Lung (tissue), 12 donors: ENCODE results near the gene LRTM2. TPM values are rescaled to one million over a fixed set of nuclear protein-coding genes. Genes with fewer than 3 reads are reported as not detected.

Experiments
- ATAC-seq: fragments of 200-7000 bp; cut with Tn5 transposase; one replicate; pipeline ENCODE4 v1.9.1; 2020; ENCODE audit warnings: moderate number of reproducible peaks; ENCODE audit not compliant: insufficient read depth, low FRiP score
- DNase-seq, 3 donors: peaks; one replicate each; pipeline ENCODE4 v3.0.0-alpha.2; 2013 to 2017
- H3K27ac ChIP-seq, 2 donors: one replicate each; pipeline ENCODE4 v1.5.1; 2013; ENCODE audit warnings: mild to moderate bottlenecking in 2 of 2, moderate library complexity in 2 of 2, control low read depth in 1 of 2, inconsistent platforms in 1 of 2, low read depth in 1 of 2, low read length in 1 of 2
- H3K27me3 ChIP-seq, 3 donors: one replicate each; pipeline ENCODE4 v1.5.1; 2013; ENCODE audit warnings: low read length in 2 of 3; ENCODE audit not compliant: control insufficient read depth in 3 of 3, insufficient read depth in 3 of 3
- H3K36me3 ChIP-seq, 4 donors: one replicate each; pipeline ENCODE4 v1.5.1; 2013; ENCODE audit warnings: low read length in 4 of 4, mild to moderate bottlenecking in 1 of 4, moderate library complexity in 1 of 4; ENCODE audit not compliant: control insufficient read depth in 4 of 4, insufficient read depth in 4 of 4
- H3K4me1 ChIP-seq, 5 donors: one replicate each; pipeline ENCODE4 v1.5.1; 2013; ENCODE audit warnings: low read length in 5 of 5, mild to moderate bottlenecking in 2 of 5, moderate library complexity in 1 of 5; ENCODE audit not compliant: control insufficient read depth in 5 of 5, insufficient read depth in 5 of 5
- H3K4me3 ChIP-seq: one replicate; pipeline ENCODE4 v1.5.1; 2013; ENCODE audit warnings: mild to moderate bottlenecking, control low read depth, moderate library complexity
- H3K9ac ChIP-seq, 2 donors: one replicate each; pipeline ENCODE4 v1.5.1; 2013; ENCODE audit warnings: low read length in 2 of 2, control low read depth in 1 of 2; ENCODE audit not compliant: insufficient read depth in 1 of 2
- H3K9me3 ChIP-seq, 4 donors: one replicate each; pipeline ENCODE4 v1.5.1; 2013; ENCODE audit warnings: low read length in 3 of 4, mild to moderate bottlenecking in 1 of 4, moderate library complexity in 1 of 4; ENCODE audit not compliant: control insufficient read depth in 4 of 4, insufficient read depth in 3 of 4
- WGBS, 2 donors: extraction: QIAGEN DNeasy Blood & Tissue Kit; methylation state at CpG; one replicate each; pipeline ENCODE4 v1.1.7; 2013; 5-methylcytosine and 5-hydroxymethylcytosine counted together
- polyA plus RNA-seq, 2 donors: library from polyadenylated mRNA; stranded (reverse); fragments of 200-250 nt; gene quantifications; one replicate each; pipeline ENCODE4 v1.2.1, GENCODE V29; 2013
- total RNA-seq, 2 donors: library from RNA; depleted of rRNA in 1 of 2; stranded (reverse); fragments of >200 nt in 1 of 2; gene quantifications; one replicate each; pipeline ENCODE4 v1.2.1, GENCODE V29; 2014 to 2021
- TF ChIP-seq, protein P1 (sequence below): IDR thresholded peaks from 2 replicates; pipeline ENCODE4 v1.5.1; 2012; ENCODE audit warnings: mild to moderate bottlenecking; ENCODE audit errors: control extremely low read depth, extremely low read depth
- donor health status: control.
- donor health status: control.
- donor health status: Bipolar disorder and iron deficiency.
- donor health status: healthy.
- donor health status: DM: yes; HTN: yes; CAD: no.

The LRTM2 gene
- total and polyA plus RNA-seq, 4 donors = 0.01 to 0.06 TPM; not detected in 2

DNA sequence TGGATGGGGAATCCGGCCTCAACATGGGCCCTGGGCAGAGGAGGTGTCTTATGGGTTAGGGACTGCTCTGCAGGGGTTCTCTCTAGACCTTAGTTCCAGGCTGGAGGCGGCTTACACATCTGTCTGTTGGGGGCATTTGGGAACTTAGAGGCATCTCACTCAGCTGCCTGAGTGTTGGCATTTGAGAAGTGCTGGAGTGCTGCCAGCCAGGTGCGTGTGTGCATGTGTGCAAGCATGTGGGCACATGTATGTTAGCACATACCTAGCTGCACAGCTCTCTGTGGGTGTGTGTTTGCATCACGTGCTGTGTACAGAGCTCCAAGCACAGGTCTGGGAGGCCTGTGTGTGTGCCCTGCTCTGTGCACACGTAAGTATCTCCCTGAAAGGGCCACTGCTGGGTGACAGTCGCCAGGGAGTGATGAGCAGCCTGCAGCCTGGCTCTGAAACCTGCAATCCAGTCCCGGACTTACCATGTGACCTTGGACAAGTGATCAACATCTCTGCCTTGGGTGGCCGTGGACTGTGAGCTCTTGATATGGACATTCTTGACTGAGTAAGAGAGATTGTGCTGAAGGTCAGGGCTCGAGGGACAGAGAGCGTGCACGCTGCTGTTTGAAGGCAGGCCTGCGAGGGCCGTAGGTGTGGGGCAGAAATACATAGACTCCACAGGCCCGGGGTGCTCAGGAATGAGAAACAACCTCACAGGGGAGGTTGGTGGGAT lies 5.2 kb downstream of the LRTM2 start:
- WGBS, 2 donors = 72 to 89% methylated on average over 14 of the region's 14 CpGs
- no peak overlapping the region for H3K27ac ChIP-seq
- no peaks in the 10 kb centered on the region for H3K9me3 ChIP-seq
- TF ChIP-seq, protein P1, sequence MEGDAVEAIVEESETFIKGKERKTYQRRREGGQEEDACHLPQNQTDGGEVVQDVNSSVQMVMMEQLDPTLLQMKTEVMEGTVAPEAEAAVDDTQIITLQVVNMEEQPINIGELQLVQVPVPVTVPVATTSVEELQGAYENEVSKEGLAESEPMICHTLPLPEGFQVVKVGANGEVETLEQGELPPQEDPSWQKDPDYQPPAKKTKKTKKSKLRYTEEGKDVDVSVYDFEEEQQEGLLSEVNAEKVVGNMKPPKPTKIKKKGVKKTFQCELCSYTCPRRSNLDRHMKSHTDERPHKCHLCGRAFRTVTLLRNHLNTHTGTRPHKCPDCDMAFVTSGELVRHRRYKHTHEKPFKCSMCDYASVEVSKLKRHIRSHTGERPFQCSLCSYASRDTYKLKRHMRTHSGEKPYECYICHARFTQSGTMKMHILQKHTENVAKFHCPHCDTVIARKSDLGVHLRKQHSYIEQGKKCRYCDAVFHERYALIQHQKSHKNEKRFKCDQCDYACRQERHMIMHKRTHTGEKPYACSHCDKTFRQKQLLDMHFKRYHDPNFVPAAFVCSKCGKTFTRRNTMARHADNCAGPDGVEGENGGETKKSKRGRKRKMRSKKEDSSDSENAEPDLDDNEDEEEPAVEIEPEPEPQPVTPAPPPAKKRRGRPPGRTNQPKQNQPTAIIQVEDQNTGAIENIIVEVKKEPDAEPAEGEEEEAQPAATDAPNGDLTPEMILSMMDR = no peak
- no peak overlapping the region for H3K4me3 ChIP-seq
- no peaks in the 10 kb centered on the region for H3K36me3 ChIP-seq
- peaks cover 18 to 35% (median 23%) of the 10 kb centered on the region in 3 donors for H3K27me3 ChIP-seq
- DNase-seq = no peak
- peaks cover 0 to 8% (median 0%) of the 10 kb centered on the region in 5 donors for H3K4me1 ChIP-seq
- ATAC-seq = no peak
- H3K9ac ChIP-seq = no peak overlapping the region

DNA sequence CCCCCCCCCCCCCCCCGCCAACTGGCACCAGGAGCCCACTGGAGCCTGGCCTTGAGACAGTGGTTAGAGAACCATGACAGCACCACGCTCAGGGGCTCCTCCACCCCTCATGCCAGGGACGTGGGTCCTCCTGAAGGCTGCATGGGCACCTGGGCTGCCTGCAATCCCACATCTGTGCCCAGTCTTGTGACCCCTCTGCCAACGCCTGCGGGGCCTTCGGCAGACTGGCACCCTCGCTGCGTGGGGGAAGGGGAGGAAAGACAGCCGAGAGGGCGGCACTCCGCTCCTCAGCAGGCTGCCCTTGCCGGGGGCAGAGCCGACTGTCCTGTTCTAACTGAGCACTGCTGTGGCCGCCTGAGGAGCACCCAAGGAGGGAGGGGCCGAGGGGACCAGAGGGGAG lies 6.0 kb downstream of the LRTM2 start:
- DNase-seq (no peak), ATAC-seq (no peak)
- 77 to 91% methylated on average over 15 of the region's 15 CpGs for whole genome bisulfite sequencing, 2 donors
- TF ChIP-seq, protein P1 = no peak
- H3K4me1 ChIP-seq = peaks cover 0 to 11% (median 2%) of the 10 kb centered on the region in 5 donors
- H3K36me3 ChIP-seq = no peaks in the 10 kb centered on the region
- no peak overlapping the region for H3K4me3 ChIP-seq
- H3K27ac ChIP-seq = no peak overlapping the region
- H3K9me3 ChIP-seq = no peaks in the 10 kb centered on the region
- H3K9ac ChIP-seq = no peak overlapping the region
- H3K27me3 ChIP-seq = peaks cover 14 to 27% (median 14%) of the 10 kb centered on the region in 3 donors

DNA sequence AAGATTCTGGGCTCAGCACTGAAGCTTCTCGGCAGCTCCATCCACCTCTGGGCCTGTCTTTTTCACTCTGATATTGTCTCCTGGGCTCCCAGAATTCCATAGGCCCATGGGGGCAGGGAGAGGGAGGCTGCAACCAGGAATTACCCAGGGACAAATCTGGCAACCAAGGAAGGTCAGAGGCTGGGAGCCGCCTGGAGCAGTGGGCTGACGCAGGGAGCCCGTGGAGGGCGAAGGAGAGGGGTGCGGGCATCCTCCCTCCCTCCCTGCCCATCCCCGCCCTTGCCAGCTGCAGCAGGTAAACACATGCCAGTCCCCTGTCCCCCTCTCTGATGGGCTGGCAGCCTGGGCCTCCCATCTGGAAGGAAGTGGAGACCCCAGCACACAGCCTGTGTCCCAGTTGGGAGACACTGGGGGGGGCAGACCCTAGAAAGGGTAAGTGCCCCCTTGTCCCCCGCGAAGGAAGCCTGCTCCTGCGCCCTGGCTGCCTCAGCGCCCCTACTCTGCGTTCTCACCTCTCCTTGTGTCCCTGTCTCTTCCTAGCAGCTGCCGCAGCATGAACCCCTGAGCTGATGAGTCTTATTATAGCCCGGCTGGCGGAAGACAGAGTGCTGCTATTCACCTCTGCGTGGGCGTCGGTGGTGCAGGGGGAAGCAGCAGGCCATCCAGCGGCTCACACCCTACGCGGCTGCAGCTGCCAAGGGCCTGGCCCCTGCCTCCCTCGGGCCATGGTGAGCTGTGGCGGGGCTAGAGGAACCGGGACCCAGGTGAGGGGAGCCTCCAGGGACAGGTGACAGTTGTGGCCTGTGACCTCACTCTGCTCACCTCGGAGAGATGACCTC lies 6.7 kb downstream of the LRTM2 start:
- ATAC-seq = no peak
- H3K4me3 ChIP-seq = no peak overlapping the region
- peaks cover 8 to 25% (median 13%) of the 10 kb centered on the region in 3 donors for H3K27me3 ChIP-seq
- no peak overlapping the region for H3K27ac ChIP-seq
- WGBS, 2 donors = 77 to 89% methylated on average over 25 of the region's 25 CpGs
- no peaks in the 10 kb centered on the region for H3K9me3 ChIP-seq
- peaks cover 0 to 11% (median 2%) of the 10 kb centered on the region in 5 donors for H3K4me1 ChIP-seq
- TF ChIP-seq, protein P1 = no peak
- no peaks in the 10 kb centered on the region for H3K36me3 ChIP-seq
- DNase-seq = no peak
- no peak overlapping the region for H3K9ac ChIP-seq
